ENCODE measurements around the gene DOP1B.
"Not testable (repeated sequence)": the region's sequence is repeated elsewhere in the genome, so short reads cannot be mapped to it uniquely, and the experiment has no call there.

DOP1B gene, protein sequence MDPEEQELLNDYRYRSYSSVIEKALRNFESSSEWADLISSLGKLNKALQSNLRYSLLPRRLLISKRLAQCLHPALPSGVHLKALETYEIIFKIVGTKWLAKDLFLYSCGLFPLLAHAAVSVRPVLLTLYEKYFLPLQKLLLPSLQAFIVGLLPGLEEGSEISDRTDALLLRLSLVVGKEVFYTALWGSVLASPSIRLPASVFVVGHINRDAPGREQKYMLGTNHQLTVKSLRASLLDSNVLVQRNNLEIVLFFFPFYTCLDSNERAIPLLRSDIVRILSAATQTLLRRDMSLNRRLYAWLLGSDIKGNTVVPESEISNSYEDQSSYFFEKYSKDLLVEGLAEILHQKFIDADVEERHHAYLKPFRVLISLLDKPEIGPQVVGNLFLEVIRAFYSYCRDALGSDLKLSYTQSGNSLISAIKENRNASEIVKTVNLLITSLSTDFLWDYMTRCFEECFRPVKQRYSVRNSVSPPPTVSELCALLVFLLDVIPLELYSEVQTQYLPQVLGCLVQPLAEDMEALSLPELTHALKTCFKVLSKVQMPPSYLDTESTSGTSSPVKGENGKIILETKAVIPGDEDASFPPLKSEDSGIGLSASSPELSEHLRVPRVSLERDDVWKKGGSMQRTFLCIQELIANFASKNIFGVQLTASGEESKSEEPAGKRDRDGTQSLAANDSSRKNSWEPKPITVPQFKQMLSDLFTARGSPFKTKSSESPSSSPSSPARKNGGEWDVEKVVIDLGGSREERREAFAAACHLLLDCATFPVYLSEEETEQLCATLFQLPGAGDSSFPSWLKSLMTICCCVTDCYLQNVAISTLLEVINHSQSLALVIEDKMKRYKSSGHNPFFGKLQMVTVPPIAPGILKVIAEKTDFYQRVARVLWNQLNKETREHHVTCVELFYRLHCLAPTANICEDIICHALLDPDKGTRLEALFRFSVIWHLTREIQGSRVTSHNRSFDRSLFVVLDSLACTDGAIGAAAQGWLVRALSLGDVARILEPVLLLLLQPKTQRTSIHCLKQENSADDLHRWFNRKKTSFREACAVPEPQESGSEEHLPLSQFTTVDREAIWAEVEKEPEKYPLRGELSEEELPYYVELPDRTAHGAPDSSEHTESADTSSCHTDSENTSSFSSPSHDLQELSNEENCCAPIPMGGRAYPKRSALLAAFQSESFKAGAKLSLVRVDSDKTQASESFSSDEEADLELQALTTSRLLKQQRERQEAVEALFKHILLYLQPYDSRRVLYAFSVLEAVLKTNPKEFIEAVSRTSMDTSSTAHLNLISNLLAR (N-terminal part only)

GRCh38 chr21:36156815-36157670, at the start of gene DOP1B:
Gene DOP1B, plus strand, starts transcription at chr21:36156824. Its CDS starts 7,910 bp downstream, at chr21:36164734.
- DNase-seq, result no peak

DNA sequence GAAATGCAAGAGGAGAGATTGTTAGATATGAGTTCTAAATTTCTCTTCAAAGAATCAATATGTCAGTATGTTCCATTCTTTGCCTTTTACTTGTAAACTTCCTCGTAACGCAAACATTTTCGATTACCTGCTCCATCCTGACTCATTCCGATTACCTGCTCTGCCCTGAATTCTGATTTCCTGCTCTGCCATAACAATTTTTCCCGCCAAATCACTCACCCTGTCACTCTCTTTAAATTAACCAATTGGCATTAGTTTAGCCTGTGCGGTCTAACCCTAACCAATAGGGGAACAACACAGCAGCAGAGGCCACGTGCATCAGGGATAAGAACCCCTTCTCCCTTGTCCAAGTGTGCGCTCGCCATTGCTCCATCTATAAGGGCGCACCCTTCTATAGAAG, 46.8 kb upstream of the DOP1B start:
- DNase-seq, result no peak

- DNase-seq, result no peak
These were observed 45.4 kb upstream of the DOP1B start for GRCh38 chr21:36111238-36111637.

- DNase-seq, result no peak
These were observed 42.8 kb upstream of the DOP1B start for GRCh38 chr21:36113647-36114428.

GRCh38 chr21:36115138-36115730, 41.4 kb upstream of the DOP1B start:
- DNase-seq, result no peak

DNA sequence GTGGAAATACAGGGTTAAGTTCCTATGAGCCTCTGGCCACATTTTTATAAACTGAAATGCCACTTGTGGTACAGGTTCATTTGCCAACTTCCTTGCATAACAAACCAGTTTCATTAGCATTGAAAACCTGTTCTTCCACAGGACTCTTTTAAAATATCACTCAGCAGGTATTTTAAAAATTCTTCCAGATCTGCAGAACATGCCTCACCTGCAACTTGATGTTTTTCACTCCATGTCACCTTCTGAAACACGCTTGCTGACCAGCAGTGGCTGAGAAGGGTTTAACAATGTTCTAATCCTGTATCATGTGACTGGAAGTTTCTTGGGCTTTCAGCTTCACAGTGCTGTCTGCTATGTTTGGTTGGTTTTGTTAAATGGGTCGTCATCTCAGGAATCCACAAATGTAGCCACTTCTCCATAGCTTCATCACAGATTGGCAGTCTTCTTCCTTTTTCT, 39.3 kb upstream of the DOP1B start:
- no peak for DNase-seq

- peak; percentile 11 for DNase-seq
These were observed 36.2 kb upstream of the DOP1B start for GRCh38 chr21:36120304-36120888.

GRCh38 chr21:36122977-36123376, 33.6 kb upstream of the DOP1B start:
- no peak for DNase-seq

DNA sequence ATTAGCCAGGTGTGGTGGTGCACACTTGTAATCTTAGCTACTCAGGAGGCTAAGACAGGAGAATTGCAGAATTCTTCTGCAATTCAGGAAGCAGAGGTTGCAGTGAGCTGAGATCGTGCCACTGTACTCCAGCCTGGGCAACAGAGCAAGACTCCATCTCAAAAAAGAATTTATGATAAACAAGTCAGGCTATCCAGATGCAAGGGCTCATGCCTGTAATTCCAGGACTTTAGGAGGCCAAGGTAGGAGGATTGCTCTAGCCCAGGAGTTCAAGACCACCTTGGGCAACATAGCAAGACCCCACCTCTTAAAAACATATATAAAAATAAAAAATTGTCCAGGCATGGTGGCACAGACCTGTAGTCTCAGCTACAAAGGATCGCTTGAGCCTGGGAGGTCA, 32.2 kb upstream of the DOP1B start:
- no peak for DNase-seq

DNA sequence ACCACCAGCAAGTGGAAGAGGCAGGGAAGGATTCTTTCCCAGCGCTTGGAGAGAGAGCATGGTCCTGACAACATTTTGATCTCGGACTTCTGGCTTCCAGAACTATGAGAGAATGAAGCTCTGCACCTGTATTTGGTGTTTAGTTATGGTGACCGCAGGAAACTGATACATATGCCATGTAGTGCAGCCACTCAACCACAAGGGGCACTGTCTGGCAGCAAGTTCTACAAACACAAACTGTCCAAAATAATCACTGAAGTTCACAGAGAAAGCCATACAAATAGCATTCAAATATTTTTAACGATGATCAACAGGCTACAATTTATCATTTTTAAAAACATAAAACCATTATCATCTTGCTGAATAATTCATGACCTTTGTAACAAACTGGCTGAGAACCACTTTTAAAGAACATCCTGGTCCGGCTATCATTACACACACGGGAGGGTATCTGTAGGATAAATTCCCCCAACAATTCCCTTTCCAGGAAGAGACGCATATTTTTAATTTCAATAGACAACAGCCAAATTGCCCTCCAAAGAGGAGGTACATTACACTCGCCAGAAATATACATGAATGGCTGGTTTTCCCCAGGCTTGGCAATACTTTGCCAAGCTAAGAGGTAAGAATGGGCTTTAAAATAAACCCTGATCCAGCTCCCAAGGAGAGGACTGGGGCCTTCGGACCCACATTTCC, 31.0 kb upstream of the DOP1B start:
- peak; percentile 47 for DNase-seq

GRCh38 chr21:36126208-36126565, 30.4 kb upstream of the DOP1B start:
- DNase-seq, result no peak

GRCh38 chr21:36126621-36127110, 30.0 kb upstream of the DOP1B start:
- no peak for DNase-seq

DNA sequence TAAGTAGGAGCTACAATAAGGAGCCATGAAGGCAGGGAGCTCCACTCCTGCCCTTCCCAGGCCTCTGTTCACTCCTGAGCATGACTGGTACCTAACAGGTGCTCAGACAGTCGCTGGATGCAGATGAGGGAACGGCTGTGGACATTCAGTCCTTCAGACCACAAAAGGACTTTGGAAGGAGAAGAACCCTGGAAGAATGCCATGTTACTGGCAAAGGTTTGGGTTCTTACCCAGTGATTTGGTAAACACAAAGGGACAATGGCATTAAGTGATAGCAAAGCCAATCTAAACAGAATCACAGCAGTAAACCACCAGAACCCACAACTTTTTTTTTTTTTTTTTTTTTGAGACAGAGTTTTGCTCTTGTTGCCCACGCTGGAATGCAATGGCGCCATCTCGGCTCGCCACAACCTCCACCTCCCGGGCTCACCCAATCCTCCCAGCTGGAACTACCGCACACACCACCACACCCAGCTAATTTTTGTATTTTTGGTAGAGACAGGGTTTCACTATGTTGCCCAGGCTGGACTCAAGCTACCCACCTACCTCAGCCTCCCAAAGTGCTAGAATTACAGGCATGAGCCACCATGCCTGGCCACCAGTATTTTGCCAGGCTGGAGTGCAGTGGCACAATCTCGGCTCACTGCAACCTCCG, 29.2 kb upstream of the DOP1B start:
- no peak for DNase-seq

- no peak for DNase-seq
These were observed 28.6 kb upstream of the DOP1B start for GRCh38 chr21:36127977-36128376.

DNA sequence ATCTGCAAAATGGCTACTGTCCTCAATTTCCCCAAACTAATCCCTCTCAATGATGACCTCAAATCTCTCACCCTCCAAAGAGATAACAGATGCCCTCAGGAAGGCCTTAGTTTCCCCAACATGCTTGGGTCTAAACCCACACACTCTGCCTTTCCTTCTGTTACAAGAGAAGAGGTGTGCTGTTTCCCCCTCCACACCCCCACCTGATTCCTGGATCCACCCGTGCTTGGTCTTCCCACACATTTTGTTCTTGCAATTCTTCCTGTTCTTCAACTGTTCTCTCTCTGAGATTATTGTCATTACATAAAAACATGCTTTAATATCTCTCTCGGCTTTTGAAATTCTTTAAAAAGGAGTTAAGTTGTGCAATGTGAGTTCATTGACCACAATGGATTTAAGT, 27.4 kb upstream of the DOP1B start:
- no peak for DNase-seq

DNA sequence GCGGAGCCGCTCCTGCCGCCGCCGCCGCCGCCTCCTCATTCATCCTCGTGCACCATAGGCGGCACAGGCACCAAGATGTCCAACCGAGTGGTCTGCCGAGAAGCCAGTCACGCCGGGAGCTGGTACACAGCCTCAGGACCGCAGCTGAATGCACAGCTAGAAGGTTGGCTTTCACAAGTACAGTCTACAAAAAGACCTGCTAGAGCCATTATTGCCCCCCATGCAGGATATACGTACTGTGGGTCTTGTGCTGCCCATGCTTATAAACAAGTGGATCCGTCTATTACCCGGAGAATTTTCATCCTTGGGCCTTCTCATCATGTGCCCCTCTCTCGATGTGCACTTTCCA, 26.2 kb upstream of the DOP1B start:
- not testable (repeated sequence) for DNase-seq

GRCh38 chr21:36130839-36131238, 25.8 kb upstream of the DOP1B start:
- DNase-seq, result not testable (repeated sequence)

GRCh38 chr21:36132696-36133095, 23.9 kb upstream of the DOP1B start:
- no peak for DNase-seq

DNA sequence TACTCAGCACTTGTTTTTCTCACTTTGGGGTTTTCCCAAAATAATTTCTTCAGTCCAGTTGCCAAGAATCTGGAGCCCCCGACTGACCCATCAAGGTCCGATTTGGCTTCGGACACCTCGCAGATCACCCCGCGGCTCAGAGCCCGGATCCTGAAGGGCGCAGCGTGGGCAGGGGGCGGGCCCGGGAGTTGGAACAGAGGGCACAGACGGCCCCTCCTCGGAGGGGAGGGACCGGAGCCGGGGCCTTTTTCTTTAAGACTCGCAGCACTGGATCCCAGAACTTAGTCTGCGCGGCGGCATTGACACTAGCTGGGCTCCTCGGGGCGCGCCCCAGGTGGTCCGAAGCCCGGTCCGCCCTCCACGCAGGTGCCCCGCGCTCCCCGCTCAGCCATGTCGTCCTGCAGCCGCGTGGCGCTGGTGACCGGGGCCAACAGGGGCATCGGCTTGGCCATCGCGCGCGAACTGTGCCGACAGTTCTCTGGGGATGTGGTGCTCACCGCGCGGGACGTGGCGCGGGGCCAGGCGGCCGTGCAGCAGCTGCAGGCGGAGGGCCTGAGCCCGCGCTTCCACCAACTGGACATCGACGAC, 21.7 kb upstream of the DOP1B start, which contains the start of gene CBR3:
TSS of gene CBR3 (plus strand) at position 277 of the 588 bp plus-strand sequence. CDS start at position 391, 114 bp downstream.
- DNase-seq, result peak; percentile 33
